Bronchial epithelial cell (primary cell): ENCODE data around the gene SYDE2. TPM values are rescaled to one million over a fixed set of nuclear protein-coding genes. Genes with fewer than 3 reads are reported as not detected.
A peak's percentile ranks its signal among the peaks of the same experiment; 100 is the strongest.

Experiments
- DNase-seq: peaks from one replicate; pipeline ENCODE4 v3.0.0-alpha.2; 2010; ENCODE audit warnings: low read depth
- FAIRE-seq: peaks from 2 replicates; lab custom pipeline; 2011; peaks lifted over from hg19 to GRCh38; lab: Jason Lieb, UNC
- H3K27me3 ChIP-seq: 2 replicates; pipeline ENCODE4 v1.5.1; 2011; ENCODE audit warnings: low read length; ENCODE audit not compliant: control insufficient read depth, insufficient read depth
- H3K36me3 ChIP-seq: 2 replicates; pipeline ENCODE4 v1.5.1; 2011; ENCODE audit warnings: low read length; ENCODE audit not compliant: control insufficient read depth, insufficient read depth
- H3K4me3 ChIP-seq: 2 replicates; pipeline ENCODE4 v1.5.1; 2011; ENCODE audit warnings: mild to moderate bottlenecking, low read depth, low read length, control low read depth
- total RNA-seq: library from RNA; depleted of rRNA; stranded (reverse); fragments of >200 nt; gene quantifications from 2 replicates; pipeline ENCODE4 v1.2.1, GENCODE V29; 2014
- TF ChIP-seq, protein P1 (sequence below): IDR thresholded peaks from 2 replicates; pipeline ENCODE4 v1.5.1; 2011; ENCODE audit warnings: mild to moderate bottlenecking, moderate library complexity, low read length, control low read depth, inconsistent platforms; ENCODE audit not compliant: insufficient read depth, severe bottlenecking

The SYDE2 gene
- total RNA-seq, 1 donor from 2014 or later, result 4.7 TPM

DNA sequence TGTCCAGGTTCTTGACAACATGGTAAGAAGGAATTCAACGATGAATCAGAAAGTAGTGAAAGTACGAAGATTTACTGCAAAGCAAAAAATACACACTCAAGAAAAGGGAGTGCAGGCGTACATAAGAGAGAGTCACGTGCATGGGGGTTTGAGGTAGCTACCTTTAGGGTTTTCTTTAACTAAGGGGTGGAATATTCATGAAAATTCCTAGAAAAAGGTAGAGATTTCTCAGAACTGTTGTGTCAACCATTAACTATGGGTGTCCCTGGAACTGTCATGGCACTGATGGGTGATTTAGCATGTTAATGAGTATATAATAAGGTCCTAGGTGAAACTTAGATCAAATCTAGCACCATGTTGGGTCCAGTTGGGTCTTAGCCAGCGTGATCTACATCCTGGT lies 22.5 kb upstream of the SYDE2 start:
- Histone ChIP-seq H3K36me3 (no peaks in the 10 kb centered on the region), H3K27me3 (no peaks in the 10 kb centered on the region), H3K4me3 (no peak overlapping the region)
- TF ChIP-seq, protein P1, sequence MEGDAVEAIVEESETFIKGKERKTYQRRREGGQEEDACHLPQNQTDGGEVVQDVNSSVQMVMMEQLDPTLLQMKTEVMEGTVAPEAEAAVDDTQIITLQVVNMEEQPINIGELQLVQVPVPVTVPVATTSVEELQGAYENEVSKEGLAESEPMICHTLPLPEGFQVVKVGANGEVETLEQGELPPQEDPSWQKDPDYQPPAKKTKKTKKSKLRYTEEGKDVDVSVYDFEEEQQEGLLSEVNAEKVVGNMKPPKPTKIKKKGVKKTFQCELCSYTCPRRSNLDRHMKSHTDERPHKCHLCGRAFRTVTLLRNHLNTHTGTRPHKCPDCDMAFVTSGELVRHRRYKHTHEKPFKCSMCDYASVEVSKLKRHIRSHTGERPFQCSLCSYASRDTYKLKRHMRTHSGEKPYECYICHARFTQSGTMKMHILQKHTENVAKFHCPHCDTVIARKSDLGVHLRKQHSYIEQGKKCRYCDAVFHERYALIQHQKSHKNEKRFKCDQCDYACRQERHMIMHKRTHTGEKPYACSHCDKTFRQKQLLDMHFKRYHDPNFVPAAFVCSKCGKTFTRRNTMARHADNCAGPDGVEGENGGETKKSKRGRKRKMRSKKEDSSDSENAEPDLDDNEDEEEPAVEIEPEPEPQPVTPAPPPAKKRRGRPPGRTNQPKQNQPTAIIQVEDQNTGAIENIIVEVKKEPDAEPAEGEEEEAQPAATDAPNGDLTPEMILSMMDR, result no peak
- FAIRE-seq (no peak), DNase-seq (no peak)

DNA sequence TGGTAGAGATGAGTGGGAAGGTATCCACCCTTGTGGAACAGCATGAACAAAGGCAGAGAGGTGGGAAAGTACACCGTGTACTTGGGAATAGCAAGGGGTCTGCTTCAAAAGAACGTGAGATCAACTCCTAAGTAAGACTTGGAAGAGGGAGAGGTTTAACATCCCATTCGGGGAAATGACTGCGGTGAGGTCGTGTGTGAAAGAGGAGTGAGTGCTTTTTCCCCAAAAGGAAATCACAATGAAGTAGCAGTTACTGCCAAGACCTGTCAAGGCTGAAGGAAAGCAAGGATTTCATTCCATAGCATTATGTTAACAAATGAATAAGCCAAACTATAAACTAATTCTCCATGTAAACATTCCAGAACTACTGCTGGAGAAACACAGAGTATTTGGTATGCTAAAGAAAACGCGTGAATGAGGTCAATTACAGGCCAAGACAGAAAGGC lies 20.0 kb upstream of the SYDE2 start:
- H3K27me3 ChIP-seq, result no peaks in the 10 kb centered on the region
- FAIRE-seq, result no peak
- TF ChIP-seq, protein P1, result no peak
- DNase-seq, result no peak
- H3K4me3 ChIP-seq, result no peak overlapping the region
- H3K36me3 ChIP-seq, result no peaks in the 10 kb centered on the region

DNA sequence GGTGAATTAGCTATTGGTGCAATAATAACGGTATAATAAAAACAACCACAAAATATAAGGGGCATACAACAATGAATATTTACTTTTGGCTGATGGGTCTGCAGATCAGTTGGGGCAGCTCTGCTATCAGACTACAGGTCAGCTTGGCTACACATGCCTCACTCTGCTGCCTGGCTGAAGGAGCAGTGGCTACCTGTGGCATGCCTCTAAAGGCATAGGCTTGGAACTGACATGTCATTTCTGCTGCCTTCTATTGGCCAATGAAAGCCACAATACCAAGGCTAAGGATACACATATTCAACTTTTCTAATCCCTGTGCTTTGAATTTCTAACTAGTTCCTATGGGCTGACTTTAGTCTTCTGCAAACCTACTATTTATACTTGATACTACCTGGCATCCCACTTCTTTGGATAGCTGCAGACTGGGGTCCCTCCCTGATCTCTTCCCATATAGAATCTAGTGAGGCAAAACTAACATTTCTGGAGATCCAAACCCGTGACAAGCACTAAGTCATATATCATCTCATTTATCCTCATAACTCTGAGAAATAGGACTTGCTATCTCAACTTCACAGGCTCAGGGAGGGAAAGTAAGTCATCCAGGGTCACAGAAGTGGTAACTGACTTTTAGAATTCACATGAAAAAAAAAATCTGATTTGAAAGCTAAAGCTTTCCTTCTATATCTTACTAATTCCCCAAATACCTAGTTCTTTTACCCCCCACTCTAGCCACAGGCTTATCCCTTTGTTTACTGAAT lies 19.2 kb upstream of the SYDE2 start:
- TF ChIP-seq, protein P1, result no peak
- H3K4me3 ChIP-seq, result no peak overlapping the region
- H3K27me3 ChIP-seq, result no peaks in the 10 kb centered on the region
- H3K36me3 ChIP-seq, result no peaks in the 10 kb centered on the region
- DNase-seq (no peak), FAIRE-seq (no peak)

DNA sequence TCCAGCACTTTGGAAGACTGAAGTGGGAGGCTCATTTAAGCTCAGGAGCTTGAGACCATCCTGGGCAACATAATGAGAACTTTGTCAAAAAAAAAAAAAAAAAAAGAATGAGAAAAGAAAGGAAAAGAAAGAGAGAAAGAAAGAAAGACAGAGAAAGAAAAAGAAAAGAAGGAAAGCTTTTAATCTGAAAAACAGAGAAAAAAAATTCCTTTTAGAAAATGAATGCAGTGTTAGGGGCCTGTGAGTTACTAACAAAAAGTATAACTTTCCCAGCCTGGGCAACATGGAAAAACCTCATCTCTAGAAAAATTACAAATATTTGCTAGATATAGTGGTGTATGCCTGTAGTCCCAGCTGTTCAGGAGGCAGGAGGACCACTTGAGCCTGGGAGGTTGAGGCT lies 15.9 kb upstream of the SYDE2 start:
- Histone ChIP-seq H3K27me3 (no peaks in the 10 kb centered on the region), H3K36me3 (no peaks in the 10 kb centered on the region), H3K4me3 (no peak overlapping the region)
- FAIRE-seq (no peak), DNase-seq (no peak)
- TF ChIP-seq, protein P1, result no peak

DNA sequence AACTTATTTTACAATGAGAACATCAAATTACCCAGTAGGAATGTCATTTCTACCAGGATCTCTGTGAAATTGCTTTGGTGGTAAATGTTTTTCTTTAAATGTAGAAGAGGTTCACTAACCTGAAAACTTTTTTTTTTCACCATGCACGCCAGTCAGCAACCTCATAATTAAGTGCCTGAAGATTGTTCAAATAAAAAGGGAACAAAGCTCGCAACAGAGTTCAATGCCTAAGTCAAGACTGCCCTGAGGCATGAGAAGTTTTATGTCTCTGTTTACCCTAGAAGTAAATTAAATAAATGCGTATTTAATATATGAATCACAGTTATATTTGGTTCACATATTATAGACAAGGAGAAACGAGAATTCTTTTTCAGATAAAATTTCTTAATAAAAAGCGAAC lies 13.8 kb upstream of the SYDE2 start:
- Histone ChIP-seq H3K36me3 (no peaks in the 10 kb centered on the region), H3K4me3 (no peak overlapping the region), H3K27me3 (no peaks in the 10 kb centered on the region)
- DNase-seq, result peak; percentile 38
- TF ChIP-seq, protein P1, result no peak
- FAIRE-seq, result no peak
